Endothelial cell of umbilical vein (primary cell): ENCODE data around the gene SPARC. TPM values are rescaled to one million over a fixed set of nuclear protein-coding genes. Genes with fewer than 3 reads are reported as not detected.

Experiments
- BruUV-seq: library from RNA; stranded (reverse); fragments of 400-500 nt; replicated peaks from 2 replicates; lab custom pipeline; 2021; lab: Mats Ljungman, UMichigan
- CTCF ChIA-PET: fragments of 300-600, 350-600 bp; sonication (Branson Sonifier 250); formaldehyde crosslinking; loops from one replicate; lab custom pipeline; 2021; ENCODE audit warnings: antibody characterized with exemption, inconsistent platforms; lab: Charles Lee
- POLR2A ChIA-PET: fragments of 300-600, 350-600 bp; sonication (Branson Sonifier 250); formaldehyde crosslinking; loops from one replicate; lab custom pipeline; 2021; ENCODE audit warnings: antibody characterized with exemption, inconsistent platforms; lab: Charles Lee
- DNase-seq: peaks from one replicate; pipeline ENCODE4 v3.0.0-alpha.2; 2011; ENCODE audit warnings: low read depth, low spot score
- FAIRE-seq: peaks from 2 replicates; lab custom pipeline; 2011; peaks lifted over from hg19 to GRCh38; lab: Jason Lieb, UNC
- H2AFZ ChIP-seq: 2 replicates; pipeline ENCODE4 v1.6.0; 2012; ENCODE audit warnings: low read depth, low read length, control low read depth, inconsistent platforms
- H3K27ac ChIP-seq: 2 replicates; pipeline ENCODE4 v1.5.1; 2011; ENCODE audit warnings: low read depth, mild to moderate bottlenecking, control low read depth, low read length, moderate library complexity; ENCODE audit not compliant: insufficient read depth
- H3K27me3 ChIP-seq, 2 experiments: 2 replicates each; pipeline versions ENCODE4 v1.6.0 to v1.6.1; 2011; ENCODE audit warnings: low read length in 2 of 2, mixed read lengths in 1 of 2; ENCODE audit not compliant: control insufficient read depth in 2 of 2, insufficient read depth in 2 of 2
- H3K36me3 ChIP-seq, 2 experiments: 2 replicates in 1 of 2; 3 replicates in 1 of 2; pipeline ENCODE4 v1.5.1; 2011; ENCODE audit warnings: low read length in 2 of 2, mild to moderate bottlenecking in 1 of 2, moderate library complexity in 1 of 2; ENCODE audit not compliant: control insufficient read depth in 2 of 2, insufficient read depth in 2 of 2; ENCODE audit errors: extremely low read depth in 1 of 2
- H3K4me1 ChIP-seq: 3 replicates; pipeline ENCODE4 v1.5.1; 2011; ENCODE audit warnings: mild to moderate bottlenecking, low read length; ENCODE audit not compliant: control insufficient read depth, insufficient read depth; ENCODE audit errors: extremely low read depth
- H3K4me2 ChIP-seq: 2 replicates; pipeline ENCODE4 v1.6.1; 2011; ENCODE audit warnings: low read length, control low read depth, mixed read lengths; ENCODE audit not compliant: insufficient read depth
- H3K4me3 ChIP-seq, 3 experiments: fragments of 200-600 bp in 1 of 3; sonication (generic), shearing (Covaris generic) in 1 of 3; replicated peaks in 1 of 3; 2 replicates each; pipeline ENCODE4 v1.5.1; 2011 to 2016; ENCODE audit warnings: control low read depth in 3 of 3, low read length in 3 of 3, mild to moderate bottlenecking in 2 of 3, inconsistent platforms in 1 of 3, low read depth in 1 of 3, moderate library complexity in 1 of 3; ENCODE audit not compliant: insufficient read depth in 1 of 3
- H3K79me2 ChIP-seq: 2 replicates; pipeline ENCODE4 v1.6.0; 2012; ENCODE audit warnings: low read length, inconsistent platforms; ENCODE audit not compliant: control insufficient read depth, insufficient read depth
- H3K9ac ChIP-seq: replicated peaks from 2 replicates; pipeline ENCODE3; 2011; ENCODE audit warnings: low read length, control low read depth; ENCODE audit not compliant: insufficient read depth; ENCODE audit errors: extremely low read depth
- H3K9me1 ChIP-seq: replicated peaks from 3 replicates; pipeline ENCODE4 v1.6.0; 2011; ENCODE audit warnings: mild to moderate bottlenecking, low read length; ENCODE audit not compliant: control insufficient read depth, insufficient read depth; ENCODE audit errors: extremely low read depth
- H3K9me3 ChIP-seq: replicated peaks from 2 replicates; pipeline ENCODE4 v1.5.1; 2012; ENCODE audit warnings: low read length, inconsistent platforms; ENCODE audit not compliant: control insufficient read depth, insufficient read depth
- H4K20me1 ChIP-seq: replicated peaks from 2 replicates; pipeline ENCODE3; 2011; ENCODE audit warnings: mild to moderate bottlenecking, low read length; ENCODE audit not compliant: control insufficient read depth, insufficient read depth; ENCODE audit errors: extremely low read depth
- EZH2 ChIP-seq: IDR thresholded peaks from 2 replicates; pipeline ENCODE4 v1.6.1; 2012; ENCODE audit warnings: borderline replicate concordance, low read depth, mild to moderate bottlenecking, moderate library complexity, low read length, inconsistent platforms; ENCODE audit not compliant: severe bottlenecking
- FOS ChIP-seq: IDR thresholded peaks from 2 replicates; pipeline ENCODE4 v1.6.1; 2011; ENCODE audit warnings: mild to moderate bottlenecking, low read length, moderate library complexity, borderline replicate concordance; ENCODE audit not compliant: insufficient read depth
- GATA2 ChIP-seq: IDR thresholded peaks from 2 replicates; pipeline ENCODE4 v1.7.0; 2011; ENCODE audit warnings: low read depth, mild to moderate bottlenecking, moderate library complexity, mixed read lengths, low read length; ENCODE audit not compliant: insufficient read length, insufficient read depth
- JUN ChIP-seq: IDR thresholded peaks from 2 replicates; pipeline ENCODE4 v1.6.1; 2011; ENCODE audit warnings: borderline replicate concordance, low read depth; ENCODE audit not compliant: insufficient read length, insufficient read depth
- MYC ChIP-seq: IDR thresholded peaks from one replicate; pipeline ENCODE4 v1.6.1; 2011; ENCODE audit warnings: mild to moderate bottlenecking, low read depth, low read length
- POLR2A ChIP-seq: IDR thresholded peaks from 2 replicates; pipeline ENCODE4 v1.6.1; 2012; ENCODE audit warnings: low read depth, mild to moderate bottlenecking, control low read depth, low read length
- POLR2AphosphoS5 ChIP-seq: IDR thresholded peaks from 2 replicates; pipeline ENCODE4 v1.6.1; 2012; ENCODE audit warnings: low read depth, mild to moderate bottlenecking, control low read depth, low read length, moderate library complexity; ENCODE audit not compliant: insufficient read depth
- dilution Hi-C: fragments of 300-500 bp; cut with MboI; formaldehyde crosslinking; loops from one replicate; pipeline ENCODE4 v1.15.0; 2019; ENCODE audit warnings: low sequenced_read_pairs; ENCODE audit not compliant: extremely low pct_ligation_motif_present
- intact Hi-C: fragments of 100-400 bp; cut with micrococcal nuclease; formaldehyde crosslinking; loops from one replicate; pipeline ENCODE4 v1.10.0; 2022
- polyA plus RNA-seq, 4 experiments: library from polyadenylated mRNA; depleted of rRNA in 3 of 4; stranded (reverse) in 3 of 4; unstranded in 1 of 4; fragments of >200 nt; gene quantifications; 2 replicates each; pipeline versions ENCODE4 v1.2.1 to v1.2.3, GENCODE V29; 2011 to 2012; ENCODE audit warnings: missing spikeins in 1 of 4
- total RNA-seq: library from RNA; stranded (reverse); gene quantifications from 2 replicates; pipeline ENCODE4 v1.2.3, GENCODE V29; 2021
- TF ChIP-seq, protein P1 (sequence below): IDR thresholded peaks from 2 replicates; pipeline ENCODE4 v1.6.1; 2011; ENCODE audit not compliant: insufficient read depth, insufficient read length
- TF ChIP-seq, protein P2 (sequence below), 2 donors: IDR thresholded peaks; 1 replicate in 1 of 2; 2 replicates in 1 of 2; pipeline ENCODE4 v1.5.1; 2011; ENCODE audit warnings: low read length in 2 of 2, mild to moderate bottlenecking in 2 of 2, moderate library complexity in 2 of 2, control low read depth in 1 of 2, inconsistent platforms in 1 of 2, low read depth in 1 of 2; ENCODE audit not compliant: insufficient read depth in 1 of 2; ENCODE audit errors: extremely low read depth in 1 of 2

SPARC gene
- total and polyA plus RNA-seq, 2 donors (not counting 3 experiments of a cell fraction or from before 2014, with no cell fraction given) = 2,962 to 3,114 TPM

DNA sequence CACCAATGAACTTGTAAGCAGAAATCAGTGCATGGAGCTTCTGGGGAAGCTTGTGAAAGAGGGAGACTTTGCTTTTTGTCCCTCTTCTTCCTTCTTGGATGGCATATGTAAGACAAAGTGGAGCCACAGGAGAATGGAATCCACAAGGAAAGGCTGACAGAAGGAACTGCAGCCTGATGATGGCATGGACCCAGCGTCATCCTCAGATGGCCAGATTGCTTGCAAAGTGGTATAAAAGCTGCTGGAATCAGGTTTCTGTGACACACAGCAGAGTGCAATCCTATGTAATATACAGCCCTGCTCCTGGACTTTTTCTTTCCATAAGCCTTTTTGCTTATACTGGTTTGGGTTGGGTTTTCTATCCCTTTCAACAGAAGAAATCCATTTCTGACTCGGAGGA is 31.4 kb upstream of the SPARC start:
- Histone ChIP-seq H3K27ac (no peak overlapping the region), H4K20me1 (no peaks in the 10 kb centered on the region), H3K9ac (no peak overlapping the region), H3K4me1 (no peaks in the 10 kb centered on the region), H2AFZ (no peak overlapping the region), H3K27me3 (no peaks in the 10 kb centered on the region), H3K79me2 (no peaks in the 10 kb centered on the region), H3K4me2 (no peak overlapping the region), H3K9me3 (no peaks in the 10 kb centered on the region), H3K36me3 (no peaks in the 10 kb centered on the region), H3K9me1 (no peaks in the 10 kb centered on the region), H3K4me3 (no peak overlapping the region)
- no peak for DNase-seq
- TF ChIP-seq, protein P1, sequence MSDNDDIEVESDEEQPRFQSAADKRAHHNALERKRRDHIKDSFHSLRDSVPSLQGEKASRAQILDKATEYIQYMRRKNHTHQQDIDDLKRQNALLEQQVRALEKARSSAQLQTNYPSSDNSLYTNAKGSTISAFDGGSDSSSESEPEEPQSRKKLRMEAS = no peak
- TF ChIP-seq, protein P2, sequence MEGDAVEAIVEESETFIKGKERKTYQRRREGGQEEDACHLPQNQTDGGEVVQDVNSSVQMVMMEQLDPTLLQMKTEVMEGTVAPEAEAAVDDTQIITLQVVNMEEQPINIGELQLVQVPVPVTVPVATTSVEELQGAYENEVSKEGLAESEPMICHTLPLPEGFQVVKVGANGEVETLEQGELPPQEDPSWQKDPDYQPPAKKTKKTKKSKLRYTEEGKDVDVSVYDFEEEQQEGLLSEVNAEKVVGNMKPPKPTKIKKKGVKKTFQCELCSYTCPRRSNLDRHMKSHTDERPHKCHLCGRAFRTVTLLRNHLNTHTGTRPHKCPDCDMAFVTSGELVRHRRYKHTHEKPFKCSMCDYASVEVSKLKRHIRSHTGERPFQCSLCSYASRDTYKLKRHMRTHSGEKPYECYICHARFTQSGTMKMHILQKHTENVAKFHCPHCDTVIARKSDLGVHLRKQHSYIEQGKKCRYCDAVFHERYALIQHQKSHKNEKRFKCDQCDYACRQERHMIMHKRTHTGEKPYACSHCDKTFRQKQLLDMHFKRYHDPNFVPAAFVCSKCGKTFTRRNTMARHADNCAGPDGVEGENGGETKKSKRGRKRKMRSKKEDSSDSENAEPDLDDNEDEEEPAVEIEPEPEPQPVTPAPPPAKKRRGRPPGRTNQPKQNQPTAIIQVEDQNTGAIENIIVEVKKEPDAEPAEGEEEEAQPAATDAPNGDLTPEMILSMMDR (IDR thresholded peaks at IDR 0.05; ENCODE audit: extremely low read depth in 1 of 2, insufficient read depth in 1 of 2, low read depth in 1 of 2, low read length in 2 of 2) = no peak
- TF ChIP-seq POLR2AphosphoS5 = no peak
- TF ChIP-seq POLR2A = no peak
- no peak for TF ChIP-seq GATA2
- no peak for TF ChIP-seq MYC
- TF ChIP-seq EZH2 = no peak
- no peak for TF ChIP-seq FOS
- TF ChIP-seq JUN = no peak
- dilution Hi-C loops (no loop called here), intact Hi-C loops (no loop called here)
- no peak for FAIRE-seq
- ChIA-PET CTCF (interaction anchor here (1.0 to 9.5 kb wide), 13 partner anchors 9 to 66 kb away, joined by 3 to 173 read pairs (median 6); partner anchors contain the start of gene SPARC), POLR2A (interaction anchor here (0.6 to 1.4 kb wide), 2 partner anchors 19 to 31 kb away, joined by 3 read pairs; partner anchors contain the start of gene SPARC)
- no TSS peak for BruUV-seq
